ENCODE results near the gene MYOM1.
A peak's percentile ranks its signal among the peaks of the same experiment; 100 is the strongest.

The MYOM1 gene

DNA sequence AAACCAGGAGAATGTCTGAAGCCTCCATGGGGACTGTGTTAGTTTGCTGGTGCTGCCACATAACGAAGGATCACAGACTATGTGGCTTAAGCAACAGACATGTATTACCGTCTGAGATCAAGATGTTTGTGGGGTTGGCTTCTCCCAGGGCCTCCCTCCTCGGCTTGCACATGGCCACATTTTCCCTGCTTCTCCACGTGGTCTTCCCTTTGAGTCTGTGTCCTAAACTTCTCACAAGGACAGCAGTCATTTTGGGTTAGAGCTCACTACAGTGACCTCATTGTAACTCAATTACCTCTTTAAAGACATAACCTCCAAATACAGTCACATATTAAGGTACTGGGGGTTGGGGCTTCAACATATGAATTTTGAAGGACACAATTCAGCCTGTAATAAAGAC lies 162.2 kb downstream of the MYOM1 start:
- no peak overlapping the region for H3K4me3 ChIP-seq (ENCODE audit: control insufficient read depth, low read depth, low read length)
- no peak for TF ChIP-seq CTCF (conservative IDR thresholded peaks at IDR 0.05; ENCODE audit: control insufficient read depth, insufficient read depth, low read depth, low read length)
- no peak for DNase-seq (ENCODE audit: low read depth)

- no peak overlapping the region for H3K4me3 ChIP-seq (ENCODE audit: control insufficient read depth, low read depth, low read length)
- no peak for TF ChIP-seq CTCF (conservative IDR thresholded peaks at IDR 0.05; ENCODE audit: control insufficient read depth, insufficient read depth, low read depth, low read length)
- no peak for DNase-seq (ENCODE audit: low read depth)
Measured at GRCh38 chr18:3056311-3056710, 163.5 kb downstream of the MYOM1 start.

DNA sequence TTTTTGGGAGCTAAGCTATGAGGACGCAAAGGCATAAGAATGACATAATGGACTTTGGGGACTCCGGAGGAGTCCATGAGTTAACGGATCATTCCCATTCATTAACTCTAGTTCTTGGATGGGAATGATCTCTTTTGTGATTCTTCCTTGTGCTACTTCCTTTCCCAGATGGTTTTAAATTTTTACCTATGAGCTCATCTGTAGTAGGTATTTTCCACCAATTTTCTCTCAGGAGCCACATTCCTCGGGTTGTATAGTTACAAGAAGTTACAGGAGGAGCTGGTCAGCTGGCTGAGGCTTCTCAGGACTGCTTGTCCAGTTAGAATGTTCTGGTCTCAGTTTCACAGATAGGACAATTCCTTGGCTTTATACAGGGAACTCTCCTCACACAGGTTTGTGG lies 164.0 kb downstream of the MYOM1 start:
- no peak for TF ChIP-seq CTCF (conservative IDR thresholded peaks at IDR 0.05; ENCODE audit: control insufficient read depth, insufficient read depth, low read depth, low read length)
- no peak for DNase-seq (ENCODE audit: low read depth)
- H3K4me3 ChIP-seq (ENCODE audit: control insufficient read depth, low read depth, low read length): no peak overlapping the region

DNA sequence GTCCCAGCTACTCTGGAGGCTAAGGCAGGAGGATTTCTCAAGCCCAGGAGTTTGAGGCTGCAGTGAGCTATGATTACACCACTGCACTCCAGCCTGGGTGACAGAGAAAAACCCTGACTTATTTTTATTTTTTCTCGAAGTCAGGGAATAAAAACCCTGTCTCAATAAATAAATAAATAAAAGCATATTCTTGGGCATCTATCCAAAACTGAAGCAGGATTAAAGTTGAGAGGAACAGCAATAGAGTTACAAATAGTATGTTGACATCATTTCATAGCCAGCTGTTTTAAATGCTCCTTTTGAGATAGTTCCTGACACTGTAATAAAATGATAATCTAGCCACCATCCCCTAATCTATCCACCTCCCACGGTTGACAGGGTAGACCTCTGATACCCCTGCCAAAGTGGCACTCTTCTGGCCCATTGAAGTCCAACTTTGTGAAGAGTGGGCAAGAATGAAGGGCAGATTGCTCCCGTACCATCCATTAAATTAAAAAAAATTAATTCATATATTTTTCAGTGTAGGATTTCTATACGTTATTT lies 164.5 kb downstream of the MYOM1 start:
- no peak overlapping the region for H3K4me3 ChIP-seq (ENCODE audit: control insufficient read depth, low read depth, low read length)
- TF ChIP-seq CTCF (conservative IDR thresholded peaks at IDR 0.05; ENCODE audit: control insufficient read depth, insufficient read depth, low read depth, low read length): no peak
- peak; percentile 35 for DNase-seq (ENCODE audit: low read depth)

DNA sequence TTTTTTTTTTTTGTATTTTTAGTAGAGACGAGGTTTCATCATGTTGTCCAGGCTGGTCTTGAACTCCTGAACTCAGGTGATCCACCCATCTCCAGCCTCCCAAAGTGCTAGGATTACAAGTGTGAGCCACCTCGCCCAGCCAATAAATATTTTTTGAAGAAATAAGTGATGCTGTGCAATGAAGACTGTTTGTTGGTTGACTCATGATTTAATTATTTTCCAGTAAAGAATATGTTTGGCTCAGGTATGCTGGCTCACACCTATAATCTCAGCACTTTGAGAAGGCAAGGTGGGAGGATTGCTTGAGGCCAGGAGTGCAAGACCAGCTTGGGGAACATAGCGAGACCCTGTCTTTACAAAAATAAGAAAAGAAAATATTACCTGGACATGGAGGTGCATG lies 165.0 kb downstream of the MYOM1 start:
- DNase-seq (ENCODE audit: low read depth): no peak
- H3K4me3 ChIP-seq (ENCODE audit: control insufficient read depth, low read depth, low read length): no peak overlapping the region
- TF ChIP-seq CTCF (conservative IDR thresholded peaks at IDR 0.05; ENCODE audit: control insufficient read depth, insufficient read depth, low read depth, low read length): no peak

GRCh38 chr18:3054214-3054613 lies 165.6 kb downstream of the MYOM1 start:
- no peak for TF ChIP-seq CTCF (conservative IDR thresholded peaks at IDR 0.05; ENCODE audit: control insufficient read depth, insufficient read depth, low read depth, low read length)
- DNase-seq (ENCODE audit: low read depth): no peak
- no peak overlapping the region for H3K4me3 ChIP-seq (ENCODE audit: control insufficient read depth, low read depth, low read length)

- DNase-seq (ENCODE audit: low read depth): no peak
- no peak overlapping the region for H3K4me3 ChIP-seq (ENCODE audit: control insufficient read depth, low read depth, low read length)
- no peak for TF ChIP-seq CTCF (conservative IDR thresholded peaks at IDR 0.05; ENCODE audit: control insufficient read depth, insufficient read depth, low read depth, low read length)
Measured at GRCh38 chr18:3053081-3053480, 166.7 kb downstream of the MYOM1 start.

Data from fibroblast of mammary gland (primary cell).